ENCODE data around the gene CTSH. TPM values are rescaled to one million over a fixed set of nuclear protein-coding genes. Genes with fewer than 3 reads are reported as not detected.

CTSH gene
- total and polyA plus RNA-seq, 7 donors = 16.0 to 52.6 (median 29.7) TPM

DNA sequence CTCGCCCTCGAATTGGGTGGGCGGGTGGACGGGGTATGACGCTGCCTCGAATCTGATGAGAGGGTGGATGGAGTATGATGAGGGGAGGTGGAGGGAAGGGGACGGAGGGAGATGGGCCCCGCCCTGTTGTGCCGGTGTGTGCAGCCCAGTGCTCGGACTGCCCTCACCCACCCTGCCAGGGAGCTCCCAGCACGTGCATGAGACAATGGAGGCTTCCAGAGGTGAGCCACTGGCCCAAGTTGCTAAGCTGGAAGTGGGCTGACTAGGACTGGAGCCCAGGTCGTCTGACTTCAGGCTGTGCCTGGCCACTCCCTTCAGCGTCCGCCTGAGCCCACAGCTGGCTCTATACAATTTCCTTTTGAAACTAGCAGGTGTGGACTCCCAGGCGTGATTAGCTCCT is 47.0 kb upstream of the CTSH start:
- Histone ChIP-seq H3K4me1 (no peaks in the 10 kb centered on the region), H3K27me3 (ENCODE audit: insufficient read depth in 3 of 3, low read length in 2 of 3) (no peaks in the 10 kb centered on the region), H3K9me3 (no peaks in the 10 kb centered on the region), H3K4me3 (no peak overlapping the region), H3K36me3 (ENCODE audit: insufficient read depth in 1 of 2, low read depth in 1 of 2) (no peaks in the 10 kb centered on the region), H3K27ac (no peak overlapping the region)
- WGBS, 3 donors = 79 to 85% (median 83%) methylated on average over 15 of the region's 15 CpGs
- no peak for DNase-seq
- no peak for ATAC-seq
- TF ChIP-seq, protein P1, sequence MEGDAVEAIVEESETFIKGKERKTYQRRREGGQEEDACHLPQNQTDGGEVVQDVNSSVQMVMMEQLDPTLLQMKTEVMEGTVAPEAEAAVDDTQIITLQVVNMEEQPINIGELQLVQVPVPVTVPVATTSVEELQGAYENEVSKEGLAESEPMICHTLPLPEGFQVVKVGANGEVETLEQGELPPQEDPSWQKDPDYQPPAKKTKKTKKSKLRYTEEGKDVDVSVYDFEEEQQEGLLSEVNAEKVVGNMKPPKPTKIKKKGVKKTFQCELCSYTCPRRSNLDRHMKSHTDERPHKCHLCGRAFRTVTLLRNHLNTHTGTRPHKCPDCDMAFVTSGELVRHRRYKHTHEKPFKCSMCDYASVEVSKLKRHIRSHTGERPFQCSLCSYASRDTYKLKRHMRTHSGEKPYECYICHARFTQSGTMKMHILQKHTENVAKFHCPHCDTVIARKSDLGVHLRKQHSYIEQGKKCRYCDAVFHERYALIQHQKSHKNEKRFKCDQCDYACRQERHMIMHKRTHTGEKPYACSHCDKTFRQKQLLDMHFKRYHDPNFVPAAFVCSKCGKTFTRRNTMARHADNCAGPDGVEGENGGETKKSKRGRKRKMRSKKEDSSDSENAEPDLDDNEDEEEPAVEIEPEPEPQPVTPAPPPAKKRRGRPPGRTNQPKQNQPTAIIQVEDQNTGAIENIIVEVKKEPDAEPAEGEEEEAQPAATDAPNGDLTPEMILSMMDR (IDR thresholded peaks at IDR 0.05) = no peak
- intact Hi-C loops (cut with DNase I) = no loop called here

DNA sequence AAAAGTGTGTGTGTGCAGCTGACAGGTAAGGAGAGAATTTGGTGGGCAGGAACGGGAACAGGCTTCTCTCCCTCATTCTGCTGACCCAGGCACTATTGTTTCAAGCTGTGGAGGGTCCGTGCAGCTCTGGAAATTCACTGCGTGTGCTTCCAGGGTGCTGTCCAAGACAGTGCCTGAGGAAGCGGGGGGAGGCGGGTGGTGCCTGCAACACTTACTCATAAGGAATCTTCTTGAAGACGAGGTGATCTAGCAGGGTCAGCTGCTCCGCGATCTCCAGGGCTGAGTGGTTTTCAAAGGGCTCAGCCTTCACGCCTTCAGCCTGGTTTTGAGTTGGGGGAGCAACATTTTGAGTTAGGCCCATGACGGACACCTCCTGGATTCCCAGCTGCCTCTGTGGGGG is 46.6 kb upstream of the CTSH start:
- Histone ChIP-seq H3K27me3 (ENCODE audit: insufficient read depth in 3 of 3, low read length in 2 of 3) (no peaks in the 10 kb centered on the region), H3K4me3 (no peak overlapping the region), H3K27ac (no peak overlapping the region), H3K9me3 (no peaks in the 10 kb centered on the region), H3K36me3 (ENCODE audit: insufficient read depth in 1 of 2, low read depth in 1 of 2) (no peaks in the 10 kb centered on the region), H3K4me1 (no peaks in the 10 kb centered on the region)
- intact Hi-C loops (cut with DNase I) = no loop called here
- 80 to 88% (median 86%) methylated on average over 10 of the region's 10 CpGs for WGBS, 3 donors
- DNase-seq (no peak), ATAC-seq (no peak)
- TF ChIP-seq, protein P1 (IDR thresholded peaks at IDR 0.05) = no peak

DNA sequence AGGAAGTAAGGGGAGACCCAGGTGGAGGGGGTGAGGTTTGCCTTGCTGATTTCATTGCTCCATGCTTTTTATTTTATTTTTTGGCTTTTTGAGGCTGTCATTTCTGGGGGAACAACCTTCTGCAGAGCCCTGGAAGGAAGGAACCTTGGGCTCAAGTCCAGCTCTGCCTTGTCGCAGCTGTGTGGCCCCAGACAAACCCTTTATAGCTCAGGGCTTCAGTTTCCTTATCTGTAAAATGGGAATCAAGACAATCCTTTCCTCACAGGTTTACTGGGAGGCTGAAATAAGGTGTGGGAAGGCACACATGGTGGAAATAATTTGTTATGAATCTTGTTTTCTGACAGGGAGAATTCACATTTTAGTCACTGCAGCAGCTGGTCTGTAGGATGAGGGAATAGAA is 45.4 kb upstream of the CTSH start:
- Histone ChIP-seq H3K27me3 (ENCODE audit: insufficient read depth in 3 of 3, low read length in 2 of 3) (no peaks in the 10 kb centered on the region), H3K4me3 (no peak overlapping the region), H3K36me3 (ENCODE audit: insufficient read depth in 1 of 2, low read depth in 1 of 2) (no peaks in the 10 kb centered on the region), H3K4me1 (no peaks in the 10 kb centered on the region), H3K9me3 (no peaks in the 10 kb centered on the region), H3K27ac (no peak overlapping the region)
- WGBS, 3 donors = 35 to 54% (median 52%) methylated on average over 1 of the region's 1 CpG
- TF ChIP-seq, protein P1 (IDR thresholded peaks at IDR 0.05) = no peak
- intact Hi-C loops (cut with DNase I) = no loop called here
- DNase-seq (no peak), ATAC-seq (no peak)

DNA sequence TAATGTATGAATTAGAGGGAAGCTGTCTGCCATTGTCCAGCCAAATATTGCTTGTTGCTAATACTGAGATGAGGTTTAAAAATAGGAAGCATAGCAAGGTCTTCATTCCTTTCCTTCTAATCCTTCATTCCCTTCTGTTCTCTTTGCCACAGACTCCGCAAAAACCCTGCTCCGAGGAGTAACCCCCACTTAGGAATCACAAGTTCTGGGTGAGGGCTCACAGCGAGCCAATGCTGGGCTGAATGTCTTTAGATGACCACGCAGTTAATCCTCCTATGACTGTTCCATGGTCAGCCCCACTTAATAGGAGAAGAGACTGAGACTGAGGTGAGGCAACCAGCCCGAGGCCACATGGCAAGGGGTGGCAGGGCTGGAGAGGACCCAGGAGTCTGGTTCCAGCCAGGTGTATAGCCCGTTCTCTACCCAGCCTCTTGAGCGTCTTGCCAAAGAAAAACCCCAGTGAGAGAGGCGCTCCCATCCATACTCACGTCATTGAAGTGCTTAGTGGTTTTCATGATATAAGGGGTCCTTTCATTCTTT is 44.9 kb upstream of the CTSH start:
- Histone ChIP-seq H3K9me3 (no peaks in the 10 kb centered on the region), H3K36me3 (ENCODE audit: insufficient read depth in 1 of 2, low read depth in 1 of 2) (no peaks in the 10 kb centered on the region), H3K4me3 (no peak overlapping the region), H3K4me1 (no peaks in the 10 kb centered on the region), H3K27me3 (ENCODE audit: insufficient read depth in 3 of 3, low read length in 2 of 3) (no peaks in the 10 kb centered on the region), H3K27ac (no peak overlapping the region)
- no peak for ATAC-seq
- no peak for DNase-seq
- 83 to 87% (median 84%) methylated on average over 9 of the region's 9 CpGs for WGBS, 3 donors
- intact Hi-C loops (cut with DNase I) = no loop called here
- TF ChIP-seq, protein P1 (IDR thresholded peaks at IDR 0.05) = no peak

DNA sequence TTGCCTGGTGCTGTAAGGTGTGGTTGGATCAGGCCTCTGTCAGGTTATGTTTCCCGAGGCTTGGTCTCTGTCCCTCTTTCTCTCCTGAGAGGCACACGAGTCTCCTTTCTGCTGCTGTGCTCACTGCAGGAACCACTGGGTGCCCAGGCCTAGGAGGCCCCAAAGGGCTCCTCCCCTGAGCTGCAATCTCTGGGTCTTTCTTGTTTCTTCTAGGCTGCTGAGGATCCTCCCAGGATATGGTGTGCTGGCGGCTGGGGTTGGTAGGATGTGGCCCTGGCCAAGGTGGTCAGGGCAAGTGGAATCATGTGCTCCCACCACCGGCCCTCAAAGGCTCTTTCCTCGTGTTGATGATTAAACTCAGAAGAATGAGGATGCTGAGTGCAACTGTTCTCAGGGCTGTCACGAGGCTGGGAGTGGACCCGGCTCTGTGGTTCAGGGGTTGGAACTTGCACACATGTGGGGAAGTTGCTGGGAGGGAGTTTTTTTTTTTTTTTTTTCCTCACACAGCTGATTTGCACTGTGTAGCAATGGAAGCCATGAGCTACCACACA is 43.6 kb upstream of the CTSH start:
- no peaks in the 10 kb centered on the region for H3K4me1 ChIP-seq
- 40 to 52% (median 40%) methylated on average over 7 of the region's 7 CpGs for WGBS, 3 donors
- DNase-seq (peak; percentile 67 to 68), ATAC-seq (peak; percentile 46 to 64 (median 56))
- TF ChIP-seq, protein P1 (IDR thresholded peaks at IDR 0.05) = no peak
- no peaks in the 10 kb centered on the region for H3K36me3 ChIP-seq (ENCODE audit: insufficient read depth in 1 of 2, low read depth in 1 of 2)
- intact Hi-C loops (cut with DNase I) = no loop called here
- no peak overlapping the region for H3K4me3 ChIP-seq
- H3K9me3 ChIP-seq = no peaks in the 10 kb centered on the region
- H3K27ac ChIP-seq = no peak overlapping the region
- H3K27me3 ChIP-seq (ENCODE audit: insufficient read depth in 3 of 3, low read length in 2 of 3) = no peaks in the 10 kb centered on the region
